GM19240 (cell line): ENCODE measurements around the gene CARD9.

ENCODE experiments used
- DNase-seq: peaks from one replicate; pipeline ENCODE4 v3.0.0; 2011; ENCODE audit warnings: low spot score; ENCODE audit not compliant: insufficient read length

CARD9 gene

DNA sequence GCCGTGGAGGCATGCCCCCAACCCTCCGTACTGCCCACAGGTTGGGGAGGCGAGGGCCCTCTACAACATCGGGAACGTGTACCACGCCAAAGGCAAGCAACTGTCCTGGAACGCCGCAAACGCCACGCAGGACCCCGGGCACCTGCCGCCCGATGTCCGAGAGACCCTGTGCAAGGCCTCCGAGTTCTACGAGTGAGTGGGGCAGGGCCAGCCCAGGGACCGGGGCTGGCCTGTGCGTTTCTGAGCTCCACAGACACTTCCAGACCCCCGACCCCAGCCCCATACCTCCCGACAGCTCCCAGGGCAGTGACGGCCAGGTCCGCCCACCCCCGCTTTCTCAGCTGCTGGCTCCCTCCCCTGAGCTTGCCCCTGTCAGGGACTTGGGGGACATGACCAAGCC, 36.6 kb downstream of the CARD9 start:
- no peak for DNase-seq

- DNase-seq = no peak
Measured at GRCh38 chr9:136336156-136336870, 37.2 kb downstream of the CARD9 start.

GRCh38 chr9:136335296-136336155, 37.9 kb downstream of the CARD9 start:
- DNase-seq = no peak

DNA sequence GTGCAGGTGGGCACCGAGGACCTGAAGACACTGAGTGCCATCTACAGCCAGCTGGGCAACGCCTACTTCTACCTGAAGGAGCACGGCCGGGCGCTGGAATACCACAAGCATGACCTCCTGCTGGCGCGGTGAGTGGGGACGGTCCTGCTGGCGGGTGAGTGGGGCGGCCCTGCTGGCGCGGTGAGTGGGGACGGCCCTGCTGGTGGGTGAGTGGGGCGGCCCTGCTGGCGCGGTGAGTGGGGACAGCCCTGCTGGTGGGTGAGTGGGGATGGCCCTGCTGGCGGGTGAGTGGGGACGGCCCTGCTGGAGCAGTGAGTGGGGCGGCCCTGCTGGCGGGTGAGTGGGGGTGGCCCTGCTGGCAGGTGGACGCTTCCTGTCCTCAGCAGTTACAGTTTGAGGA, 38.9 kb downstream of the CARD9 start:
- no peak for DNase-seq

GRCh38 chr9:136333486-136333885, 40.0 kb downstream of the CARD9 start:
- DNase-seq = no peak

DNA sequence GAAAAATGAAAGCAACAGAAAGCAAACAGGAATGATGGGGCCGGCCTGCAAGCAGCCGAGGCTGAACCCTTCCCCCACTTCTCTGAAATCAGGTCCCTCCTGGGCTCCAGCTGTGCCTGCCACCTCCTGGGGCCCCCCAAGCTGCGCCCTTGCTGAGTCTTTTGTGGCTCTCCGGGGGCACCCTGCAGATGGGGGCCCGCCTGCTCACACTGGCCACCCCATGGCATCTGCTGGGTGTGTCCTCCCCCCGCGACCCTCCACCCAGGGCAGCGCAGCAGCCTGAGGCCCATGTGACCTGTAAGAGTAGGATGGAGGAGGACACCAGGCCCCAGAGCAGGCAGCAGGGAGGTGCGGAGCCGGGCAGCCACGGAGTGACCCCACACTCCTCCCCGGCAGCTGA, 40.4 kb downstream of the CARD9 start:
- no peak for DNase-seq

- DNase-seq = no peak
Measured at GRCh38 chr9:136332482-136332983, 40.9 kb downstream of the CARD9 start.

DNA sequence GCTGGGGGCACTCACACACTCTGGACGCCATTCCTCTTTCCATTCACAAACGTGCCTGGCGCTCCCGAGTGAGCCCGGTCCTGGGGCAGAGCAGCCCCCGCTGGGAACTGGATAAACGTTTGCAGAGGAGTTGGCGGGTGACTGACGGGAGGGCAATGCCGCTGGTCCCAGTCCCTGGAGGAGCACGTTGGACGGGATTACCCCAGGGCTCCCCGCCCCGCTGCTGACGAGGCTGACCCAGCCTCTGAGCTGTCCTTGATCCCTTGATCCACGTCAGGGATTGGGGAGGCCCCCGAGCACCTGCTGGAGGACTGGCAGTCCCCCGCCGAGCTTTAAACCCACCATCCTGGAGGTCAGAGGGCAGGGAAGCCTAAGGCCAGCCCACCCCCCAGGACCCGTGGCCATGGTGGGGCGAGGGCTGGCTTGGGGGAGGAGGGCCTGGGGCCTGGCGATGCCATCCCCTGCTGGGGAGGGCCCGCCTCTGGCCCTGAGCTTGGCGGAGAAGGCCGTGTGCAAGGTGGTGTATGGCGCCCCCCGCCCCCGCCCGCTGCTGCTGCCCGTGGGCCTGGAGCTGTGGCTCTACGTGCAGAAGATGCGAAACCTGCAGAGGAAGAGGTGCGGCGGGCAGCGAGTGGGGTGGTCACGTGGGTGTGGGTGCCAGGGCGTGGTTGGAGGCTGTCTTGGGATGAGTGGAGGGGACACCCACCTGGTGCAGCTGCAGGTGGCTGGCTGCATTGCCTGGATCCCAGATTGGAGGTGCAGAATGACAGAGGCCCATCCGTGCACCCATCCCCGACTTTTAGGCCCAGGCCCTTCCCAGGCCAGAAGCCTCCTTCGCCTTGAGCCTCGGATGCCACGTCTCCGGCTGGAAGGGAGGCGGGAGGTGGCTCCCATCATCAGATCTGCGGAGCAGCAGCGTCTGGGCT, 41.6 kb downstream of the CARD9 start:
- DNase-seq = no peak

GRCh38 chr9:136331030-136331429, 42.4 kb downstream of the CARD9 start:
- DNase-seq = no peak

DNA sequence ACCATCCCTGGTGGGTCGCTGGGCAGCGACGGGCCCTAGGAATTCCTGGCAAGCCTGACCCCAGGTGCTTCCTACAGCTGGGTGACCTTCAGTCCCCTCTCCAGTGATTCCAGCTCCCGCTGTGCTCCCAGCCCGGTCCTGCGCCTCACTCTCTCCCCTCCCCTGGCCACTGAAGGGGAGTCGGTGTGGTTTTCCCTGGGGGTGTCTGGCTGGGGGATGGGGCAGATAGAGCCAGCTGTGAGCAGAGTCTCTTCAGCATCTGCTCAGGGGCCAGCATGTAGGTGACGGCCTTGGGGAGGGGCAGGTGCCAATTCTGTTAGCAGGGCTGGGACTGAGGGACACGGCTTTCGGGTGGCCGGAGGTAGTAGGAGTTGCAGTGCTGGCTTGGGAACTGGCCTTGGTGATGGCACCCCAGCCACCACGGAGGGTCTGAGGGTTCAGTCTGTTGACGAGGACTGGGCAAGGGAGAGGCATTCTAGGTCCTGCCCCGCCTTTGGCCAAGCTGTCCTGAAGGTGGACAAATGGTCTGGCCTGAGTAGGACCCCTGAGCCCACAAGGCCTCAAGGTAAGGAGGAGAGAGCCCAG, 43.0 kb downstream of the CARD9 start:
- no peak for DNase-seq

DNA sequence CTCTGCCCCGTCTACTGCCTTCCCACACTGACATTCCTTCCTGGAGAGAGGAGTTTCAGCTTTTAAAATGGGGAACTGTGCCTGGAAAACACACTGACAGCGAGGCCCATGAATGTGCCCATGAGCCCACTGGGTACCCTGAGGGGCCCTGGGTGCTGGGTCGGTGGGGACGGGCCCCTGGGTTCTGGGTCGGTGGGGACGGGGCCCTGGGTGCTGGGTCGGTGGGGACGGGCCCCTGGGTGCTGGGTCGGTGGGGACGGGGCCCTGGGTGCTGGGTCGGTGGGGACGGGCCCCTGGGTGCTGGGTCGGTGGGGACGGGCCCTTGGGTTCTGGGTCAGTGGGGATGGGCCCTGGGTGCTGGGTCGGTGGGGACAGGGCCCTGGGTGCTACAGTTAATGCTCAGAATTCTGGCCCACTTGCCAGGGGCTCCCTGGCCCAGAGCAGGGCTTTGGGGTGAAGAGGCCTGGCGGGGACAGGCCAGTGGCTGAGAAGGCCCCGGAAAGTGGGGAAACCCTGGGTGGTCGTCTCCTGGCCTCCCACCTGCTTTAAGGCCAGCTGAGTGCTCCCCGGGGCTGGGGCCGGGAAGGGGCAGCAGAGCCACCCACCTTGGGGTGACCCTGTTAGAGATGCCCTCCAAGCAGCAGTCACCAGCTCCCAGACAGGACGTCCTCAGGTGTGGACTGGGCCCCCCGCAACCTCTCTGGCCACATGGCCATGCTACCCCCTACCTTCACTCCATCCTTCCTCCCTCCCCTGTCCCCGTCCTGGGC, 43.6 kb downstream of the CARD9 start:
- no peak for DNase-seq

GRCh38 chr9:136329211-136329627, 44.2 kb downstream of the CARD9 start:
- DNase-seq = no peak

DNA sequence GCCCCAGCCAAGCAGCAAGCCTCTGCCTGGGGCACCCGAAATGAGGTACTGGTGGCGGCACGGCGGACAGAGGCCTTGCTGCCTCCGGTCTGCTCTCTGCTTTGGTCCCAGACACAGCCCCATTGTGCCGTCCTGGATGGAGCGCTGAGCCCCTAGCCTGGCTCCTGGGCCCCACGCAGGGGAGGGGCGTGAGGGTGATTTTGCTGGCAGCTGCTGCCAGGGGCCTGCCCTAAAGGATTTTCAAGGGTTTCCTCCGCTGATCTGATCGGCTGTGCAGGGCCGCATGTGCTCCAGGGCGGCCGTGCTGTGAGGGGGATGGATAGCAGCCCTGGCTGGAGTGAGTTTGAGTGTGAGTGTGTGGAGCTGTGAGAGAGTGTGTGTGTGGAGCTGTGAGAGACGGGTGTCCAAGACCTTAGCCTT, 44.8 kb downstream of the CARD9 start:
- DNase-seq = no peak

DNA sequence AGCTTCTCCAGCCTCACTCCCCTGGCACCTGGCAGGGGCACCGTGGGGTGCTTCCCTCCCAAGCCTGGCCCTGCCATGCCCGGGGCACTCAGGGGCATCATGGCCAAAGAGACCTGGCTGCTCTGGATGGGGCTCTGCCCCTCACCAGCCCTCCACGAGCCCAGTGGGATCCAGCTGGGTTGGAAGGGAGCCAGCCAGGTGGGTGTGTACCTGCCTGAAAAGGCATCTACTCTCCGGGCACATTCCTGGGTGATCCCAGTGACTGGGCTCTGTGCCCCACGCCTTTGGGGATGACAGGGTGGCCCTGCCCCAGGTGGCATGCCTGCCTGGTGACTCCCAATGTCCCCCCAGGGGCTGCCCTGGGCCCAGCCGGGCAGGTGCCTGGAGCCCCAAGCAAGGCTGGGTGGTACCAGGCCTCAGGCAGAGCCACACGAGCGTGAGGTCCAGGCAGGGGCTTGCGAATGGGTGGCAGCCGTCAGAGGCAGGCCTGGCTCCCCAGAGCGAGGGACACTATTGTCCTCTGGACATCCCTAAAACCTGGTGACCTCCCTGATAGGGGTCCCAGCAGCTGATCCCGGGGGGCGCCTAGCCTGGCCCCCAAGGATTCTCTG, 45.4 kb downstream of the CARD9 start:
- DNase-seq = no peak

DNA sequence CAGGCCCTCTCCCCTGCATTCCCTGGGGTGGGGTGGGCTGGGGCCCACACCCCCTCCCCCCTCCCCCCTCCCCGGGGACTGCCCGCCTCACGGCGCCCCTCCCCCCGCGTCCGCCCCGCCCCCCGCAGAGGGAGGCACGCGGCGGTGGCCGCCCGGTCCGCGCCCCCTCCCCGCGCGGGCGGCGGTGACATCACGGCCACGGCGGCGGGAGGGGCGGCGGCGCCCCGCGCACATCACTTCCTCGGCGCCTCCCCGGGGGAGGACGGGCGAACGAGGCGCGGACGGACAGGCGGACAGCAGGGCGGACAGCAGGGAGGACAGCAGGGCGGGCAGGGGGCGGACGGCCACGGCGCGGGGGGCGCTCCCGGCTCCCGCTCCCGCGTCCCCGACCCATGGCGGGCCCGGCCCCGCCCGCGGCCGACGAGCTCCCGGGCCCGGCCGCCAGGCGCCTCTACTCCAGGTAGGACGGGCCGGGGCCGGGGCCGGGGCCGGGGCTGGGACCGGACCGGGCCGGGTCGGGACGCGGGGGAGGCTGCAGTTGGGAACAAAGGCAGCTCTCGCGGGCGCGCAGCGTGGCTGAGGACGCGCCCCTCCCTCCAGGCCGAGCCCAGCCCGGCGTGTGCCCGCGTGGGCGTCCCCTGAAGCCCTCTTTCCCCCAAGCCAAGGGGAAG, 46.0 kb downstream of the CARD9 start, which contains the start of gene GPSM1:
Gene GPSM1 (plus strand): TSS at position 236 of the 671 bp plus-strand sequence. CDS start 157 bp downstream, at position 393.
- no peak for DNase-seq

- no peak for DNase-seq
Measured at GRCh38 chr9:136326761-136327303, 46.6 kb downstream of the CARD9 start.

DNA sequence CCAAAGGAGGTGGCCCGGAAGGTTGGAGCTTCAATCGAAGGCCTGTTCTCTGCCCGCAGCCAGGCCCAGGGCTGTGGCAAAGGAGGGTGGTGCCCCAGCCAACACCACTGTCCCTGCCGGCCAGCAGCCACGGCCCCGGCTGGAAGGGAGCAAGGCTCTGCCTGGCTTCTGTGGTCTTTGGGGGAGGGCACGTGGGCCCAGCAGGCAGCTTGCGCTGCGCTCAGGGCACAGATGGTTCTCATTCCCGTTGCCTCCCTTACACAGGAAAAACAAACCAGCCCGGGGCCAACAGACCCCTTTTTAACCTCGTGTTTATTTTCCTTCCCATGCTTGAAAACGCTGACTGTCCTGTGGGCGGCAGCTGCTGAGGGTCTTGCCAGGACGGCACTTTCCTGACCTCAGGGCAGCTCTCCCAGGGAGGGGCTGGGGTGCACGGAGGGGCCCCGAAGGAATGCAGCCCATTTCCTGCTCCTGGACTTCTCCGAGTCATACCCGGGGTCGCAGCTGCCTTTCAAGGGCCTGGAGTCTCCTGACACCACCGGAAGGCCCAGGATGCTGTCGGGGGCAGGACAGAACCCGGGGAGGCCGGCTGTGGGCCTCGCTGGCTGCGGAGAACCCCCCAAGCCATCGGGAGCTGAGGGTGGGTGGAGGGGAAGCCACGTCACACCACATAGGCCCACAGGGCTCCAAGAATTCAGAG, 47.3 kb downstream of the CARD9 start:
- no peak for DNase-seq

DNA sequence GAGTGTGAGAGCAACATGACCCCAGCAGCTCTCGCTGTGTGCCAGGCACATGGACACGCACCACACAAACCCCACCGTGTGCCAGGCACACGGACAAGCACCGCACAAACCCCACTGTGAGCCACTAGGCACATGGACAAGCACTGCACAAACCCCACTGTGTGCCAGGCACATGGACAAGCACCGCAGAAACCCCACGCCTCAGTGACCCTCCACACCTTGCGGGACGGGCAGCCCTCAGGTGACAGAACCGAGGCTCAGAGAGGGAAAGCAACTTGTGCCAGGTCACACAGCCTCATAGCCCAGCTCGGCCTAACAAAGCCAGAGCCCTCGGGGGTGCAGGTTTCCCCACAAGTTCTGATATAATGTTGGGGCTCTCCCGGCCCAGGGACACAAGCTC, 48.1 kb downstream of the CARD9 start:
- no peak for DNase-seq
